ENCODE data around the gene SLC7A10. TPM values are rescaled to one million over a fixed set of nuclear protein-coding genes. Genes with fewer than 3 reads are reported as not detected.
A peak's percentile ranks its signal among the peaks of the same experiment; 100 is the strongest.

The SLC7A10 gene
- total RNA-seq, 2 experiments from 2014 or later: not detected

DNA sequence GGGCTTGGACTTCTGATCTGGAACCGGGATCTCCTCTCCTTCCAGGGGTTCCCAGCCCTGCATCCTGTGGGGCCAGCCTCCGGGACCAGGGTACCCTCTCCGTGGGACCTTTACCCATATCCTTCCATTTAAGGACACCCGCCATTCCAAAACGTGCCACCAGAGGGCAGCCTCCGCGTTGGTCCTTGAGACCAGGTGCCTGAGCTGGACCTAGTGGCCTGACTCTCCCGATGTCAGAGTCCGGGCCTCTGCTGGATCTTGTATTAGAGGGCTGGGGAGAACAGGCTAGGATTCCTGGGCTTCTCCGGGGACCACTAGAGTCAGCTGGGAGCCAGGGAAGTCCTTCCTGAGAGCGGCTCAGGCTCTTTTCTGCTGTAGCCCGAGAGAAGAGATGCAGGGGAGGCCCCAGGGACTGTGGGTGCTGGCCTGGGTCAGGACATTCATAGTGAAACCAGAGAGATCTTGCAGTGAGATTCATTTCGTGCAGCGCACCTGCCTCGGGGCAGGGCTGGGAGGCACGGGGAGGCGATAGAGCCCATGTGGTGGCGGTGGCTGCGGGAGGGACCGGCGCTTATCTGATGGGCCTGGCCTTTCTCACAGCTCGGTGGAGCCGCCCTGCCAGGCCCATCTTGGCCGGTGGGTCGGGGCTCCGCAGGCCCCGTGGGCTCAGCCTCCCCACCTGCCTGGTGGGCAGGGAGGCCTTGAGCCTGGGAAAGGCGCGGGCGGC lies 9.8 kb upstream of the SLC7A10 start:
- ChIA-PET CTCF (interaction anchor here (0.6 to 3.0 kb wide), 21 partner anchors 9 to 189 kb away, joined by 3 to 34 read pairs (median 4); partner anchors contain the start of gene CEBPA), POLR2A (interaction anchor here (1.2 to 2.2 kb wide), 2 partner anchors 139 to 171 kb away, joined by 4 to 6 read pairs; no protein-coding TSS in a partner anchor)
- H3K4me3 Mint-ChIP-seq: no peak overlapping the region
- H3K27me3 Mint-ChIP-seq: peaks cover 10% of the 10 kb centered on the region
- intact Hi-C loops (cut with micrococcal nuclease): loop anchor here (2.0 kb wide), 1 partner anchor 171 kb away; no protein-coding TSS in a partner anchor
- DNase-seq (peak; percentile 87), ATAC-seq (peak; percentile 72)
- no peaks in the 10 kb centered on the region for H3K9me3 Mint-ChIP-seq
- no peaks in the 10 kb centered on the region for H3K4me1 Mint-ChIP-seq (ENCODE audit: low read depth)
- H3K27ac Mint-ChIP-seq: no peak overlapping the region
- H3K36me3 Mint-ChIP-seq (ENCODE audit: low read depth): no peaks in the 10 kb centered on the region
- TF ChIP-seq, protein P1, sequence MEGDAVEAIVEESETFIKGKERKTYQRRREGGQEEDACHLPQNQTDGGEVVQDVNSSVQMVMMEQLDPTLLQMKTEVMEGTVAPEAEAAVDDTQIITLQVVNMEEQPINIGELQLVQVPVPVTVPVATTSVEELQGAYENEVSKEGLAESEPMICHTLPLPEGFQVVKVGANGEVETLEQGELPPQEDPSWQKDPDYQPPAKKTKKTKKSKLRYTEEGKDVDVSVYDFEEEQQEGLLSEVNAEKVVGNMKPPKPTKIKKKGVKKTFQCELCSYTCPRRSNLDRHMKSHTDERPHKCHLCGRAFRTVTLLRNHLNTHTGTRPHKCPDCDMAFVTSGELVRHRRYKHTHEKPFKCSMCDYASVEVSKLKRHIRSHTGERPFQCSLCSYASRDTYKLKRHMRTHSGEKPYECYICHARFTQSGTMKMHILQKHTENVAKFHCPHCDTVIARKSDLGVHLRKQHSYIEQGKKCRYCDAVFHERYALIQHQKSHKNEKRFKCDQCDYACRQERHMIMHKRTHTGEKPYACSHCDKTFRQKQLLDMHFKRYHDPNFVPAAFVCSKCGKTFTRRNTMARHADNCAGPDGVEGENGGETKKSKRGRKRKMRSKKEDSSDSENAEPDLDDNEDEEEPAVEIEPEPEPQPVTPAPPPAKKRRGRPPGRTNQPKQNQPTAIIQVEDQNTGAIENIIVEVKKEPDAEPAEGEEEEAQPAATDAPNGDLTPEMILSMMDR (IDR thresholded peaks at IDR 0.05): peak; percentile 95

DNA sequence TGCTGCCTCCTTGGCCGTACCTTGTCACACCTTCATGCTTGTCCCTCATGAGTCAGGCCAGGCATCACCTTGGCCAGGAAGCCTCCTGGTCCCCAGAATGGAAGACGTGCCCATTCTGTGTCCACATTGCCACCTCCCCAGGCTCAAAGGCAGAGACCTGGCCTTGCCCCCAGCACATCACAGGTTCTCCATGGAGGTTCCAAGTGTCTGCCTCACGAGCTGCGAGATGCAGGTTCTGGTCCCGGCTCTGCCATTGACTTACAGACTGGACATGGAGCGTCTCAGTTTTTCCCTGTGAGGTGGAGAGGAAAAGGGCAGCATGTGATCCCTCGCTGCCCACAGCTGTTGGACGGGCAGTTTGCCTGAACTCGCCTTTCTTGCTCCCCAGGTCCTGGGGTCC lies 9.1 kb upstream of the SLC7A10 start:
- ChIA-PET CTCF (interaction anchor here (1.0 to 3.0 kb wide), 12 partner anchors 9 to 184 kb away, joined by 3 to 34 read pairs (median 3); partner anchors contain the start of gene CEBPA), POLR2A (interaction anchor here (1.2 to 2.2 kb wide), 2 partner anchors 140 to 172 kb away, joined by 4 to 6 read pairs; no protein-coding TSS in a partner anchor)
- H3K9me3 Mint-ChIP-seq: no peaks in the 10 kb centered on the region
- H3K27me3 Mint-ChIP-seq: peaks cover 15% of the 10 kb centered on the region
- DNase-seq: no peak
- ATAC-seq: no peak
- H3K4me1 Mint-ChIP-seq (ENCODE audit: low read depth): no peaks in the 10 kb centered on the region
- no peaks in the 10 kb centered on the region for H3K36me3 Mint-ChIP-seq (ENCODE audit: low read depth)
- intact Hi-C loops (cut with micrococcal nuclease): loop anchor here (2.0 kb wide), 1 partner anchor 172 kb away; no protein-coding TSS in a partner anchor
- H3K4me3 Mint-ChIP-seq: no peak overlapping the region
- TF ChIP-seq, protein P1 (IDR thresholded peaks at IDR 0.05): no peak
- no peak overlapping the region for H3K27ac Mint-ChIP-seq

GRCh38 chr19:33234092-33234491 lies 8.4 kb upstream of the SLC7A10 start:
- ATAC-seq (no peak), DNase-seq (no peak)
- no peaks in the 10 kb centered on the region for H3K36me3 Mint-ChIP-seq (ENCODE audit: low read depth)
- ChIA-PET CTCF (interaction anchor here (1.4 to 3.0 kb wide), 2 partner anchors 56 to 172 kb away, joined by 3 to 34 read pairs; no protein-coding TSS in a partner anchor), POLR2A (no interaction called here)
- H3K9me3 Mint-ChIP-seq: no peaks in the 10 kb centered on the region
- peaks cover 17% of the 10 kb centered on the region for H3K27me3 Mint-ChIP-seq
- TF ChIP-seq, protein P1 (IDR thresholded peaks at IDR 0.05): no peak
- no peak overlapping the region for H3K4me3 Mint-ChIP-seq
- H3K27ac Mint-ChIP-seq: no peak overlapping the region
- intact Hi-C loops (cut with micrococcal nuclease): loop anchor here (2.0 kb wide), 1 partner anchor 173 kb away; no protein-coding TSS in a partner anchor
- no peaks in the 10 kb centered on the region for H3K4me1 Mint-ChIP-seq (ENCODE audit: low read depth)

GRCh38 chr19:33233056-33233873 lies 7.6 kb upstream of the SLC7A10 start:
- Mint-ChIP-seq H3K27ac (no peak overlapping the region), H3K27me3 (peaks cover 24% of the 10 kb centered on the region), H3K4me1 (ENCODE audit: low read depth) (no peaks in the 10 kb centered on the region), H3K4me3 (no peak overlapping the region), H3K9me3 (peaks cover 5% of the 10 kb centered on the region), H3K36me3 (ENCODE audit: low read depth) (no peaks in the 10 kb centered on the region)
- intact Hi-C loops (cut with micrococcal nuclease): no loop called here
- ChIA-PET POLR2A (no interaction called here), CTCF (no interaction called here)
- TF ChIP-seq, protein P1 (IDR thresholded peaks at IDR 0.05): no peak
- ATAC-seq (no peak), DNase-seq (no peak)

Data from activated CD8-positive, alpha-beta T cell treated with anti-CD3 and anti-CD28 coated beads for 36 hours (primary cell).